GM21526 (cell line): ENCODE data around the gene DPH3.
"Not testable (repeated sequence)": the region's sequence is repeated elsewhere in the genome, so short reads cannot be mapped to it uniquely, and the experiment has no call there.

Source experiments
- ATAC-seq: cut with Tn5 transposase; IDR thresholded peaks from one replicate; pipeline ENCODE4 v1.9.1; 2021; ENCODE audit warnings: moderate library complexity; ENCODE audit not compliant: unreplicated experiment, low FRiP score

DPH3 gene

GRCh38 chr3:16264708-16265454 is at the start of gene DPH3, which contains the start of gene OXNAD1:
DPH3 (minus strand) TSS chr3:16264943; CDS start chr3:16264876, 67 bp downstream.
OXNAD1 (plus strand) TSS chr3:16265212; CDS start chr3:16270953, 5,741 bp downstream.
- ATAC-seq: peak; percentile 98

- ATAC-seq: no peak
These were observed 49.3 kb upstream of the DPH3 start for GRCh38 chr3:16313886-16314645.

- ATAC-seq: no peak
These were observed 47.3 kb upstream of the DPH3 start for GRCh38 chr3:16311960-16312451.

GRCh38 chr3:16310486-16310885 is 45.7 kb upstream of the DPH3 start:
- ATAC-seq: not testable (repeated sequence)

- ATAC-seq: peak; percentile 87
These were observed 44.8 kb upstream of the DPH3 start for GRCh38 chr3:16309558-16309957.

- no peak for ATAC-seq
These were observed 44.0 kb upstream of the DPH3 start for GRCh38 chr3:16308727-16309126.

GRCh38 chr3:16307832-16308531 is 43.2 kb upstream of the DPH3 start:
- no peak for ATAC-seq

GRCh38 chr3:16305111-16305541 is 40.4 kb upstream of the DPH3 start:
- ATAC-seq: no peak

GRCh38 chr3:16304061-16305010 is 39.6 kb upstream of the DPH3 start:
- ATAC-seq: no peak

GRCh38 chr3:16303037-16303575 is 38.4 kb upstream of the DPH3 start:
- no peak for ATAC-seq

- ATAC-seq: no peak
These were observed 37.4 kb upstream of the DPH3 start for GRCh38 chr3:16302082-16302631.

- no peak for ATAC-seq
These were observed 36.8 kb upstream of the DPH3 start for GRCh38 chr3:16301507-16301906.

- no peak for ATAC-seq
These were observed 36.2 kb upstream of the DPH3 start for GRCh38 chr3:16300881-16301359.

GRCh38 chr3:16300307-16300706 is 35.6 kb upstream of the DPH3 start:
- ATAC-seq: no peak

- ATAC-seq: no peak
These were observed 35.0 kb upstream of the DPH3 start for GRCh38 chr3:16299746-16300145.

- no peak for ATAC-seq
These were observed 34.1 kb upstream of the DPH3 start for GRCh38 chr3:16298891-16299290.

GRCh38 chr3:16297997-16298885 is 33.5 kb upstream of the DPH3 start:
- ATAC-seq: no peak

GRCh38 chr3:16295298-16295890 is 30.7 kb upstream of the DPH3 start:
- ATAC-seq: no peak
